Embryonic facial prominence (tissue), 1 donor: ENCODE data around the gene BTBD9.

Source experiments
- DNase-seq: peaks from one replicate; pipeline ENCODE4 v3.0.0-alpha.2; 2016; ENCODE audit errors: extremely low spot score

BTBD9 gene

DNA sequence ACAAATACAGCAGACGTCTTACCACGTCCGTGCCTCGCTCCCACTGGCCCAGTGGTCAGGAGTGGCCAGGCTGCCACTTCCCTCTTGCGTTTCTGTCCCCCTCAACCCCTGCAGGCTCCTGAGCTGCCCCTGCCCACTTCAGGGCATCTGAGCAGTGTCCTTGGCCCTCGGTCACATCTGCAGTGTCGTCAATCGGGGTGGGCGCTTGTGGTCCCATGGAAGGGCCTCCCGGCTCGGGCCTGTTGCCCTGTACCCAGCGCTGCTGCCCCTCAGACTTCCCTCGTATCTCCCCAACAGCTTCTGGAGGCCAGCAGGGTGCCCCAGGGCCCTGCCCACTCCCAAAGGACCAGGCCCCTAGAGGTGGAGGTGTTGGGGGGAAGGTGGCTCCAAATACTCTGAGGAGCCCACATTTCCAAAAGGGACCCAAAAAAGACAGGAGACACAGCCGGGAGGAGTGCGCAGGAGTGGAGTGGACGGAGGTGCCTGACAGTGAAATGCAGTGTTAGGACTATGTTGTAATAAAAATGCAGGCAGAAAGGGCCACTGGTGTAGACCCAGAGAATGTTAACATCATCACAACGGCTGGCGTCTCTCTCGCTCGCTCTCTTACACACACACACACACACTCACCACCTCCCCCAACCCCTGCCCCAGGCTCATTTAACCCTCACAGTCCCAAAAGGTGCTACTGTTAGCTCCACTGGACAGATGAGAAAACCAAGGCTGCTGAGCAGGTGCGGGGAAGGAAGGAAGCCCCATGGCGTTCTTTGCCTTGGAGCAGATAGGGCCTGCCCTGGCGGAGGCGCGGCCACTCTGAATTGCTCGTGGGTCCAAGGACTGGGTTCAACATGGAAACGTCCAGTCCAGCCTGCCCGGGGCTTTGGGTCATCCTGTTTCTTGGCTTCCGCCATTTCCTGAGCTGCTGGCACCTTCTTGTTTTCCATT lies 476.3 kb downstream of the BTBD9 start:
- no peak for DNase-seq

DNA sequence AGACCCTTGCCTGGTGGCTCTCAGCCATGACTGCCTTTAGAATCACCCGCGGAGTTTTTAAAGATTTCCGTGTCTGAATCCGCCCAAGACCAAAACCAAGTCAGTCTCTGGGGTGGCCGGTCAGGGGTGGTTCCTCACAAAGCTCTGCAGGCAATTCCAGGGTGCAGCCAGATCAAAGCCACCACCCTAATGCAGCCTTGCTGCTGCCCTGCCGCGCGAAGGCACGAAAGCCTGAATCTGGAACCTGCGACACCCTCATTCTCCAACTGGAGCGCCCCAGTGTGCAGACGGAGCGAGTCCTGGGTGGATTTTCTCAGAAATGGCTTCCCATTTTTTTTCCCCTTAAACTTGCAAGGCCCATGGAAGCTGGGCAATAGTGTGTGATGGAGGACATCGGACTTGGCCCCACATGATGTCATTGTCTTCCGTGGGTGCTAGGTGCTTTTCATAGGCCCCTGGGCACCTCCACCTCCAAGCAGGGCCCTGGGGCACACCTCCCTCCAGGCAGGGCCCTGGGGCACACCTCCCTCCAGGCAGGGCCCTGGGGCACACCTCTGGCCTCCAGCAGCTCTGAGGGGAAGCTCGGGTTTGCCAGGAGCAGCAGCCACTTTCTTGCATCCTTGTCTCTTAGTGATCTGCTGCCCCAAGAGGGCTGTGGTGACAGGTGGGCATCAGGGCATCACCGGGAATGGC lies 477.1 kb downstream of the BTBD9 start:
- DNase-seq: no peak

DNA sequence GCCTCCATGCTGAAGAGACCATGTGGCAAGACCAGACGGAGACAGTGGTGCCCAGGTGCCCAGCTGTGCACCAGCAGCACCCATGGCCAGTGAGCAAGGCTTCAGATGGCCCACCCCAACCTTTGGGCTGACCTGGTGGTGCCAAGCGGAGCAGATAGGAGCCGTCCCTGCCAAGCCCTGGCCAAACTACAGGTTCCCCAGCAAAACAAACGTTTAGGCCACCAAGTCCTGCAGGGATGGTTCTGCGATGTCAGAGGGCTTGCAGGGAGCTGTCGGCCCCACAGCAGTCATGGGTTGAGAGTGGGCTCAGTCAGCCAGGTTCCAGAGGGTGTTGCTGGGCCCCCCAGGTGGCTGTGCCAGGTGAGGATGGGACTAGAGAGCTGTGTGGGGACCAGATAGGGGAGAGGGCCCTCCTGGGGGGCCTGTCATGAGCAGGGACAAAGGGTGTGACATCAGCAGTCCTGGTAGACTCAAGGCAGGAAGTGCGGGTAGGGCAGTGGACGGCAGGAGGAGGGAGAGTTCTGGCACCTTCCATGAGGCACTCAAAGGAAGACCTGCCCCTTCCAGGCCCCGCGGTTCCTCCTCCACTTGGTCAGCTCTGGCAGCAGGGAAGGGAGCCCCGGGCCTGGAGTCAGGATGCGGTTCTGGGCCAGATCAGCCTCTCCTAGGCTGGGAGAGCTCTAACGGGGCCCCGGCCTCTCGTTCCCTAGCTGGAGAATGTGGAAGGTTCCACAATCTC lies 477.8 kb downstream of the BTBD9 start:
- DNase-seq: no peak

GRCh38 chr6:38161331-38161730 lies 478.4 kb downstream of the BTBD9 start:
- no peak for DNase-seq

- DNase-seq: no peak
Observed at GRCh38 chr6:38160831-38161230, 478.9 kb downstream of the BTBD9 start.

- no peak for DNase-seq
Observed at GRCh38 chr6:38159596-38159995, 480.1 kb downstream of the BTBD9 start.

DNA sequence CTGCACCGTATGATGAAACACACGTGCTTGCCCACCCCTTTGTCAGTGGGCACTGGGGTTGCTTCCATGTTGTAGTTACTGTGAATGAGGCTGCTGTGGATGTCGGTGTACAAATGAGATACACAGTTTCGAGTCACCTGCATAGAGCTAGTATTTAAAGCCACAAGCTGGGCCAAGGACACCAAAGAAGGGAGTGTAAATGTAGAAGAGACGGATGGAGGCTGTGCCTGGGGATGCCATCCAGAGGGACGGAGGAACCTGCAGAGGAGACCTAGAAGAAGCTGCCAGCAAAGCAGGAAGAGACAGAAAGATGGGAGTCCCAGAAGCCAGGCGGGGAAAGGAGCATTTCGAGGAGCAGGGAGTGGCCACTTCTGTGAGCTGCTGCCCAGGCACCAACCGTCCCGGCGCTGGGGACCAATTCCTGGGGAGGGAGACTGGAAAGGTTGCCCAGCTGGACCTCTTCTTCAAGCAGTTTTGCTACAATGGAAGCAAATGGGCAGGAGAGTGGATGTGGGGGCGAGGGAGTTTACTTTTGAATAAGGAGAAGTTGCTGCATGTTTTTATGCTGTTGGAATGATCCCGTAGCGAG lies 480.9 kb downstream of the BTBD9 start:
- DNase-seq: no peak

DNA sequence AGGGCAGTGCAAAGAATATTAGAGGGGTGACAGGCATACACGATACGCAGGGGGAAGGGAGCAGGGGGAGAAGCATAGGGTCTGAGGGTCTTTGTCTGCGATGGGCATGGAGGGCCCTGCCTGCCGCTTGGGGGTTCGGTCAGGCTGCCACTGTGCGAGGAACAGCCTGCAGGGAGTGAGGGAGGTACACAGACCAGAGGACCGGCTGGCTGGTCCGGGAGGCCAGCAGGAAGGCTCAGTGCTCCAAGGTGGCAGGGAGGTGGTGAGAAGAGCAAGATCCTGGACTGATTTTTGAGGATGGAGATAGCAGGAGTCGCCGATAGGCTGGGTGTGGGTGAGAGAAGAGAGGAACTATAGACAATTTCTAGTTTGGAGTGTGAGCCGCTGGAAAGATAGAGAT lies 481.8 kb downstream of the BTBD9 start:
- DNase-seq: no peak

DNA sequence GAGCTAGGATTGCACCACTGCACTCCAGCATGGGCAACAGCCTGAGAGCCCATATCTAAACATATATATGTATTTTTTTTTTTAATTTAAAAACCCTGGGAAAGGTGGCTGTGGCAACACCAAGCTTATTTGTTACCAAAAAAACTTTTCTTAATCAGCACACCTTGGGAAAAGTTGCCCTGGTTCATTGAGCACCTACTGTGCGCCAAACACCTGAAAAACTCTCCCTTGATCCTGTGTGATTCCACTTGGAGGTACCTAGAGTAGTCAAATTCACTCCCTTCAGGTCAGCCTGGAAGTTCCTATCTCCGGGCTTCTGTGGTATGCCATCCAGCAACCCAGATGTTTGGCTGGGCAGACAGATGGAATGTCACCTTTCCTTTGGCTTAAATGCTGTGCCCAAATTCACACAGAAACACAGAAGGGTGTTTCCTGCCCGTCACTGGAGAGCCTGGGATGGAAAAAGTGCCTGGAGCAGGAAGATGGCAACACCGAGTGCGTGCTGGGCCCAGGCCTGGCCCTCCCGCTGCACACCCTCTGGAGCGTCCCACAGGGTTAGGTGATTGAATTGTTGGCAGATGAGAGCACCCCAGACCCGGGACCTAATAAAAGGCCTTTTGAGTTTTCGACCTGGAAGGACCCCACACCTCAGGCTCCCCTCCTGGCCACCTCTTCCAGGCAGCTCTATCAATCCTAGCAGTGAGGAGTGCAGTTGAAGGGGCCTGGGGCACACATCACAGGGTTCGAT lies 482.7 kb downstream of the BTBD9 start:
- no peak for DNase-seq

- no peak for DNase-seq
Observed at GRCh38 chr6:38155621-38156204, 484.0 kb downstream of the BTBD9 start.

DNA sequence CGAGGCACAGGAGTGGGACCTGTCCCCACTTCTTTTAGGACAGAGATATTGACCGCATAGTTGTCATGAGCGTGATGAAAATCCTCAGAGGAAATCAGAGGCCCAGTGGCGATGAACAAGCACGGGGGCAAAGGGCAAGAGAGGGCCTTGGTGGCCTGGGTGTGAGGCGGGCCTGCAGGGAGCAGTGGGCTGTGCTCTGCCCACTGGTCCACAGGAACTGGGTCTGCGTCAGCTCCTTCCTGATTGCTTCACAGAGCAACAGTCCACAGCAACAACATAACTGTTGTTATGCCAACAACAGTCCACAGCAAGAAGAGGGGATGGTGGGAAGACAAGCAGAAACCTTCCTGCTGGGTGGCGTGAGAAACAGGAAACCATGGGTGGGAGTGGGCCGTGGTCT lies 484.6 kb downstream of the BTBD9 start:
- no peak for DNase-seq

GRCh38 chr6:38154731-38155130 lies 485.0 kb downstream of the BTBD9 start:
- no peak for DNase-seq

DNA sequence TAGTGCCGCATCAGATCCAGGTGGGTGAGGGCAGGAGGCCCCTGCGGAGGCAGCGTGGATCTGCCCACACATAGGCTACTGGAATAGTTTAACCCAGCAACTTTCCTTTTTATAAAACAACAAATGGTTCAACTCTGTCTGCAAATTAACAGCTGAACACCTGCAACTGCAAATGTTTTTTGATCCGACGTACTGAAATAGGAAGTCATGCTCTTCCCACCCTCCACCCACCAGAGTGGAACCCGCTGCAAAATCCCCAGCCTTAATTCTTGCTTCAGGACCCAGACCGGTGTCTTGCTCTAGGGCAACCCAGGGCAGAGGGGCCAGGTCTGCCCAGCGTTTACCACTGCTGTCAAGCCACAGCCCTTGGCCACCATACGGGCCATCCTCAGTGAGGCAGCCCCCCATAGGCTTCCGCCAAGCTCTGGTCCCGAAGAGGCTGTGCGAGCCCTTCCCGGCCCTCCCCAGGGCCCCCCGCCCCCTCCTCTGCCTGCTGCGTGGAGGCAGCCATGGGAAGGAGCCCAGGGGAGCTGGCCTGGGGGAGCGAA lies 485.9 kb downstream of the BTBD9 start:
- DNase-seq: no peak

- DNase-seq: no peak
Observed at GRCh38 chr6:38153076-38153797, 486.5 kb downstream of the BTBD9 start.

- no peak for DNase-seq
Observed at GRCh38 chr6:38152620-38153019, 487.1 kb downstream of the BTBD9 start.

DNA sequence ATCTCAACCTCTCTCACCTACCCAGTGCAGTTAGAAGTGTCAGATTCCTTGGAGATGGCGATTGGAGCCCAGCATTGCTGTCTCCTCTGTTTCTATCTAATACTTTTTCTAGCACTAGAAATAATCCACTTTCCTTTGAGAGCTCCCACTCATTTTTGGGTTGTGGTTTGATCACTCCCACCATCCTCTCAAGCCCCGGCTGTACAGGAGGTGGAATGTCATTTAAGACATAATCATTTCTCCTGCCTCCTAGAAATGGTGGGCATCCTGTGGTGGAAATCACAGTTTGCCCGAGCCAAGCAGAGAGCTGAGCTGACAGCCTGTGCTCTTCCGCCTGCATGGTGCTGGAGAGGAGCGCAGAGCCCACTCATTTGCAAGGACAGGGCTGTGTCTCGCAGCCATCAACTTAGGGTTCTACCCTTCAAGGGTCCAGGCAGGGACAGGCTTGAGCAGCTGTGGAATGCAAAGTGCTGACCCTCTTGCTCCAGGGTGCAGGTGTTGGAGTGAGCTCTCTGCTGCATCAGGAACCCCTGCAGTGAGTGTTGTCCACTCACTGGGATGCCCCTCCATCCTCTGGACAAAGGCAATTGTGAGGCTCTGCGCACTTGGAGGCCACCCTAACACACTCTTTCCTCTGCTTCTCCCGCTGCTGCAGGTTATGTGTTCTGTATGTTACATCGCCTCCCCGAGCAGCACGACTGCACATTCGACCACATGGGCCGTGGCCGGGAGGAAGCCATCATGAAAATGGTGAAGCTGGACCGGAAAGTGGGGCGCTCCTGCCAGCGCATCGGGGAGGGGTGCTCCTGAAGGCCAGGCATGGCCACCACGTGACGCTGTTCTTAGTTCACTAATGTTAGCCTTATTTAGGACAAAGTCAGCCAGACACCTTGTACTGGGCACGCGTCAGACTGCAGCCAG lies 487.9 kb downstream of the BTBD9 start:
- DNase-seq: no peak

DNA sequence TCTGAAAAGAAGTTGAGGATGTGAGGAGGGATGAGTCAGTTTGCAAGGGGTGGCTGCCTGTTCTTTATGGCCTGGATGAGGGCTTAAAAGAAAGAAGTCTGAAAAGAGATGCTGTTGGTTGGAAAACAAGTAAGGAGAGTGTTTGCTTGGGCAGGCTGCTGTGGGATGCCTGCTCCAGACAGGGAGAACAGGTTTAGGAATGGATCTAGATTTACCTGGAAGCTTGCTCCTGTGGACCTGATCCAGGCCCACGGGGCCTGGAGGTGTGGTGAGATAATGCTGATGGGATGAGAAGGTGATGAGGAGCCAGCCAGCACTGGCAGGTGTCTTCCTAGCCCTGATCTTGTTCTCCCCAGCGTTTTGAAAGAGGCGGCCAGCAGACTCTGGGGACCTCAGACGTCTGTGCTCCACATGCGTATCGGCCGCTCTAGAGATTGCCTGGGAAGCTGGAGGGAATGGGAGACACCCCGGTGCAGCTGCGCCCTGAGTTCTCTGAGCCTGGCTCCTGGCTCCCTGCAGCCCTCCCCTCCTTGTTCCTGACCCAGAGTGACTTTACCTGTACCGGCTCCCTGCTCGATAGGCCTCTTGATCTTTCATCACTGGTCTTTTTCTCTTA lies 488.9 kb downstream of the BTBD9 start:
- no peak for DNase-seq

DNA sequence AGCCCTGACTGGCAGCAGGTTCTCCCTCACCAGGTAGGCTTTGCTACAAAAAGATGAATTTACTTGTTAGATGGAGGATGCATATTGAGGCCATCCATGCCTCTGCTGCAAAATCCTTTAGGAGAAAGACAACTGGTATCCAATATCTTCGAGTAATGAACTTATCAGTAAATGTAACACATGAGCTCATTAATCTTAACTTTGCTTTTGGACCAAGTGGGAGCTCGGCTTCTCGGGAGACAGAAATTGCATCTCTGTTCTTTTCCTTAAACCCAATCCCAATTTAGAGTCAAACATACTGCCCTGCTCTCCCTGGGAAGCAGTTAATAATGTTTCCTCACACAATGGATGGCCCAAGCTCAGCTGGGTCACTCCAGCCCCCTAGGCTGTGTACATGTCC lies 489.7 kb downstream of the BTBD9 start:
- no peak for DNase-seq
